ENCODE results near the gene SPTBN1.

GRCh38 chr2:54631755-54632154, 175.6 kb downstream of the SPTBN1 start:
- TF ChIP-seq CTCF (IDR thresholded peaks at IDR 0.05) (no peak), POLR2A (IDR thresholded peaks at IDR 0.05) (no peak)
